Hepatocyte (in vitro differentiated cells): ENCODE measurements around the gene FGD5.

Experiments
- EZH2 ChIP-seq: fragments of 200-600 bp; sonication (generic); IDR thresholded peaks from 2 replicates; pipeline ENCODE4 v1.6.1; 2016; ENCODE audit warnings: antibody characterized with exemption, mild to moderate bottlenecking, borderline replicate concordance
- EZH2phosphoT487 ChIP-seq: fragments of 200-600 bp; sonication (generic); IDR thresholded peaks from one replicate; pipeline ENCODE4 v1.6.1; 2018; ENCODE audit warnings: antibody characterized with exemption, mild to moderate bottlenecking, low read depth, moderate library complexity; ENCODE audit not compliant: unreplicated experiment, severe bottlenecking
- TF ChIP-seq, protein P1 (sequence below): fragments of 200-600 bp; sonication (generic); IDR thresholded peaks from 2 replicates; pipeline ENCODE4 v1.5.1; 2016; ENCODE audit warnings: antibody characterized with exemption, mild to moderate bottlenecking; ENCODE audit not compliant: poor library complexity

DNA sequence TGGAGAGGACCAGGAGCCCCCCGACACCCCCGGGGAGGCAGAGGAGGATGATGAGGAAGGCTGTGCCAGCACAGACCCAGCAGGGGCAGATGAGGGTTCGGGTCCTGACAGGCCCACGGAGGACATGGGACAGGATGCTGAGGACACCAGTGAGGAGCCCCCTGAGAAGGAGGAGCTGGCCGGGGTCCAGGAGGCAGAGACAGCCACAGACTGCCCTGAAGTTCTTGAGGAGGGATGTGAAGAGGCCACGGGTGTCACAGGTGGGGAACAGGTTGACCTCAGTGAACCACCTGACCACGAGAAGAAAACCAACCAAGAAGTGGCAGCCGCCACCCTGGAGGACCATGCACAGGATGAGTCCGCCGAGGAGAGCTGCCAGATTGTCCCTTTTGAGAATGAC lies 909 bp downstream of the FGD5 start:
- TF ChIP-seq, protein P1, sequence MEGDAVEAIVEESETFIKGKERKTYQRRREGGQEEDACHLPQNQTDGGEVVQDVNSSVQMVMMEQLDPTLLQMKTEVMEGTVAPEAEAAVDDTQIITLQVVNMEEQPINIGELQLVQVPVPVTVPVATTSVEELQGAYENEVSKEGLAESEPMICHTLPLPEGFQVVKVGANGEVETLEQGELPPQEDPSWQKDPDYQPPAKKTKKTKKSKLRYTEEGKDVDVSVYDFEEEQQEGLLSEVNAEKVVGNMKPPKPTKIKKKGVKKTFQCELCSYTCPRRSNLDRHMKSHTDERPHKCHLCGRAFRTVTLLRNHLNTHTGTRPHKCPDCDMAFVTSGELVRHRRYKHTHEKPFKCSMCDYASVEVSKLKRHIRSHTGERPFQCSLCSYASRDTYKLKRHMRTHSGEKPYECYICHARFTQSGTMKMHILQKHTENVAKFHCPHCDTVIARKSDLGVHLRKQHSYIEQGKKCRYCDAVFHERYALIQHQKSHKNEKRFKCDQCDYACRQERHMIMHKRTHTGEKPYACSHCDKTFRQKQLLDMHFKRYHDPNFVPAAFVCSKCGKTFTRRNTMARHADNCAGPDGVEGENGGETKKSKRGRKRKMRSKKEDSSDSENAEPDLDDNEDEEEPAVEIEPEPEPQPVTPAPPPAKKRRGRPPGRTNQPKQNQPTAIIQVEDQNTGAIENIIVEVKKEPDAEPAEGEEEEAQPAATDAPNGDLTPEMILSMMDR = no peak
- TF ChIP-seq EZH2 (no peak), EZH2phosphoT487 (no peak)
